Uterus (tissue), 2 donors: ENCODE data around the gene PLXNA2.

Experiments
- CTCF ChIP-seq, 4 experiments: fragments of 200-600 bp in 2 of 4; fragments of 450-650 bp in 2 of 4; sonication (generic) in 2 of 4; IDR thresholded peaks; one replicate each; pipeline ENCODE4 v1.5.1; 2016 to 2019; ENCODE audit warnings: antibody characterized with exemption in 4 of 4, mild to moderate bottlenecking in 2 of 4, moderate library complexity in 1 of 4
- POLR2A ChIP-seq, 2 donors: fragments of 450-650 bp; IDR thresholded peaks; one replicate each; pipeline ENCODE4 v1.6.1; 2016; ENCODE audit warnings: antibody characterized with exemption in 2 of 2, mild to moderate bottlenecking in 1 of 2, moderate library complexity in 1 of 2

- TF ChIP-seq CTCF (IDR thresholded peaks at IDR 0.05) (no peak), POLR2A (IDR thresholded peaks at IDR 0.05) (no peak)
These were observed 125.9 kb downstream of the PLXNA2 start for GRCh38 chr1:208118306-208118705.
